GM18868 (cell line): ENCODE data around the gene TRIML2.
"Not testable (repeated sequence)": the region's sequence is repeated elsewhere in the genome, so short reads cannot be mapped to it uniquely, and the experiment has no call there.

Experiments
- ATAC-seq: cut with Tn5 transposase; IDR thresholded peaks from one replicate; pipeline ENCODE4 v1.9.1; 2021; ENCODE audit warnings: mild to moderate bottlenecking, moderate library complexity; ENCODE audit not compliant: unreplicated experiment

The TRIML2 gene

DNA sequence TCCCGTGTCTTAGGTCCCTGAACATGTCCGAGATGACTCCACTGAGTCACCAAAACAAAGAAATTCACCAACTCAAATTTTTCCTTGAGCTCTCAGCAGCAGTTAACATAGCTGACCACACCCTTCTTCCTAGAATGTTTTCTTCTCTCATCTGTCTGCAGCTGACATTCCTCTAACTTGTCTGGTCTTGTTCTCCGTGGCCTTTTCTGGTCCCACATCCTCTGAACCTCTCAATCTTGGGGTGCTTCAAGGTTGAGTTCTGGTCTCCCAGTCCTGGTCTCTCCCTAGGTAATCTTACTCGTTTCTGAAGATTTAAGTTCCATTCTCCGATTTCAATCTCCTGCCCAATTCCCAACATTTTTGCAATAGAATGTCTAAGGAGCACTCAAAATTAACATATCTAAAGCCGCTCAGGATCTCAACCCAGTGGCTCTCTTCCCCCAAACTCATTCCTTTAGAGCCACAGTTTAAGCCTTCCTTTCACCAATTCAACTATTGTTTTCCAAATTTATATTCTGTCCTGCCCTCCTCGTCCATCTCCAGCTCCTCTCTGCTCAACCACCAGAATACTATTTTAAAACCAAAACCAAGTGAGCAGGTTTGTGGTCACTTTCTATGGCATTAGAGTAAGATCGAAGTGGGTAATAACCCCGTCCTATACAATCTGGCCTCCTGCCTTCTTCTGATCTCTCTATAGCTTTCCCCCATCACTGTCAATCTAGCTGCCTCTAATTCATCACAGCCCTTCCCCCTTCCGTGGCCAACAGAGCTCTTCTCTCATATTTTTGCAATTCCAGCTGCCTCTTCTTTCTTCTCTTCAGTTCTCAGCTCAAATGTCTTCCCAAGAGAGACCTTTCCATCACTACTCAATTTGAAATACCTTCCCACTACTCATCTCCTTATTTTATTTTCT lies 1.2 kb downstream of the TRIML2 start:
- no peak for ATAC-seq

DNA sequence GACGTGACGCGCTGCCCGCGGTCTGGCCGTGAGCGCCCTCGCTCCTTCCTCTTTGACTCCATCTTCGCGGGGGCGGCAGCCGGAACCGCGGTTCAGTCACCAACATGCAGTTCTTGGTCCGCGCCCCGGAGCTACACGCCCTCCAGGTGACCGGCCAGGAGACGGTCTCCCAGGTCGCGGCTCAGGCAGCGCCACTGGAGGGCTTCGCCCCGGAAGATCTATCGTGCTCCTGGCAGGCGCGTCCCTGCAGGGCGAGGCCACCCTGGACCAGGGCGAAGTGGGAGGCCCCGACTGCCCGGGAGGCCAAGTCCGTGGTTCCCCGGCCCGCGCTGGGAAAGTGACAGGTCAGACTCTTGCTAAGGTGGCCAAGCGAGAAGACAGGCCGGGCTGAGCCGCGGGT lies 2.9 kb downstream of the TRIML2 start:
- no peak for ATAC-seq

DNA sequence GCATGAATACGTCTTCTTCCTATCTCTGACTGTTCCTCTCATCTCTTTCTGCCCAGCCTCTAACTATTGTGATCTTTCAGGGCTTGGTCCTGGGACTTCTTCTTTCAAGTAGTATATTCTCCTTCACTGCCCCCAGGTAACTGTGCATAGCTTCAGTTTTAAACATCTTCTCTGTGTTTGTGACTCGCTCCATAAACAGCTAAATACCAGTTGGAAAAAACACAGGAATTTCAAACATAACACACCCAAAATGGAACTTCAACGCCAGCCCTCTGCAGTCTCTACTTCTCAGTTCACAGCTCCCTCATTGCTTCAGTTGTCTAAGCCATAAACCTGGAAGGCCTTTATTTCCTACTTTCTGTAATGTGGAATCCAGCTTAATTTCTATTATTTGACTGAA lies 16.6 kb downstream of the TRIML2 start:
- ATAC-seq, result no peak

DNA sequence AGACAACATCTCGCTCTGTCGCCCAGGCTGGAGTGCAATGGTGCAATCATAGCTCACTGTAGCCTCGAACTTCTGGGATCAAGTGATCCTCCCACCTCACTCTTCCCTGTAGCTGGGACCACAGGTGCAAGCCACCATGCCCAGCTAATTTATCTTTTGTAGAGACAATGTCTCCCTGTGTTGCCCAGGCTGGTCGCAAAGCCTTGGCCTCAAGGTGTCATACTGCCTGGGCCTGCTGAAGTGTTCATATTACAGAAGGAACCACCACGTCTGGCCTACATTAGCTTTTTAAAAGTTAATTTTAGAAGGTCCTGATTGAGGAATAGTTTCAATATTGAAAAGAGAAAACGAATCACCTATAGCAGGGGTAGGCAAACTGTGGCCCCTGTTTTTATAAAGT lies 22.5 kb downstream of the TRIML2 start:
- ATAC-seq, result no peak

DNA sequence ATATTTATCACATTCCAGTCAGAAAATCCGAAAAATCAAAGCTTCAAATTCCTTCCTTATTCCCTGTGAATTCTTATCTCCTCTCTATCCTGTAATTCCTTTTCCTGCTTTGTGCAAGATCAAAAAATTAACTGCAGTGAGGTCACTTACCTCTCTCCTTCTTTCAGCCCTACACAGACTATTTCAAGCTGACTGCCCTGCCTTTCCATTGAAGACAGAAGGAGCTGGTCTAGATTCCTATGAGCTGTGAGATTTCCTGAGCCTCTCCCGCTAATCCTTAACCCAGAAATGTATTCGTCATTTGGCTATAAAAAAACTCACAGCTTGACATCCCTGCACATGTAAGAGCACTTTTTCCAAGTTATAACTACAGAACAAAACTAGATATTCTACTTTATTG lies 26.6 kb downstream of the TRIML2 start:
- ATAC-seq, result no peak

DNA sequence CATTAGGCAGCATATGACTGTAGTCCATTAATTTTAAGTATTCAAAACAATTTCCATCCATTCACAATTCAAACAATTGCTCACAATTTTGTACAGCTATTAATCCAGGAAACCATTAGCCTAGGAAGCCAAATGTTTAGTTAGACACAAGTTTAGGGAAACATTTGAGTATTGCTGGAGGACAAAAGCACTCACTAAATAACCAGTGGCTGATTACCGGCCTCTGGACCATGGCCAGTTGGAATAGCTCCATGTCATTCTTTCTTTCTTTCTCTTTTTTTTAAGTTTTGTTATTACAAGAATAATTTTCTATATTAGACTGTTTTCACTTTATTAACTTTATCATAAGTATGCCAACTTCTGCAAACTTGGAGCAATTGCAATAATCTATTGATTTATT lies 31.3 kb downstream of the TRIML2 start:
- ATAC-seq, result no peak

DNA sequence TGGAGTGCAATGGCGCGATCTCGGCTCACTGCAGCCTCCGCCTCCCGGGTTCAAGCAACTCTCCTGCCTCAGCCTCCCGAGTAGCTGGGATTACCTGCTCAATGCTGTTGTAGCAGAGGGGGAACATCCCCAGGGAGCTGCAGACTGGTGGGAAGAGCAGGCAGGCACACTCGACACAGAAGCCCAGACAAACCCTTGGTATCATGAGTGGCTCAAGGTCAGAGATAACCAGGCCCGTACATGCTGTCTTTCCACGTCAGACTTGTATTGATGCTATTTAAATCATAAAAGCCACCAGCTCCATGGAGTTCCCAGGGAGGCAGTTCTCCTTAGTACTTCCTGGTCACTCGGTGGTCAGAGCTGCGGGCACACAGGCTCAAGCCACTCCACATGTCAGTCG lies 33.2 kb downstream of the TRIML2 start:
- ATAC-seq, result no peak

DNA sequence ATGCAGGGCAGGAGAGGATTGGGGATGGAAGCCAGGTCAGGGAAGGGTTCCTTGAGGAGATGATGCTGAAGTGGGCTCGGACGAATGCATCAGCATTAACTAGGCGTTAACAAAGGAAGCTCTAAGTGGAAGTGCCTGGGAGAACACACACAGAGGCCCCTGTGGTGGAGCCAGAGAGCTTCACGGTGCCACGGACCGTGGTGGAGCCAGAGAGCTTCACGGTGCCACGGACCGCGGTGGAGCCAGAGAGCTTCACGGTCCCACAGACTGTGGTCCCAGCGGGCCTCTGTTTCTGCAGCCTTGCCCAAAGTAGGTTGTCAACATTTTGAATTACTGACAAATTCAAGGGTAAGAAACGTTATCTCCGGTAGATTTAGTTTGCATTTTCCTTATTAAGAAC lies 48.3 kb downstream of the TRIML2 start:
- ATAC-seq, result no peak

DNA sequence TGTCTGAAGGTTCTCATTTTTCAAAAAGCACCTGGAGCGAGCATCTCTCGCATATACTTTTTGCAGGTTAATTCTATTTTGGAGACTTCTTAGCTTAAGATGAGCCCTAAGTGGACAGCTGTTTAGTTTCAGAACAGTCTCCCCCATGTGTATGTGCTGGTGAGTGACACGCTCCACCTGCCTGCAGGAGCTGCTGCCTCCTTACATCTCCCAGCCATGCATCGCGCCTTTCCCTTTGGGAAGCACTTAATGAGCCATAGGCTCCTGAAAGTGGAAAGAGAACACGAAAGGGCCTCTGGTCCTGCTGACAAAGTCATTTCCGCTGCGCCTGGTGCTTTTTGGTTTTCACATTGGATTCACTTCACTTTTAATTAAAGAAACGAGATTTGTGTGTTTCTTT lies 56.1 kb downstream of the TRIML2 start:
- no peak for ATAC-seq

DNA sequence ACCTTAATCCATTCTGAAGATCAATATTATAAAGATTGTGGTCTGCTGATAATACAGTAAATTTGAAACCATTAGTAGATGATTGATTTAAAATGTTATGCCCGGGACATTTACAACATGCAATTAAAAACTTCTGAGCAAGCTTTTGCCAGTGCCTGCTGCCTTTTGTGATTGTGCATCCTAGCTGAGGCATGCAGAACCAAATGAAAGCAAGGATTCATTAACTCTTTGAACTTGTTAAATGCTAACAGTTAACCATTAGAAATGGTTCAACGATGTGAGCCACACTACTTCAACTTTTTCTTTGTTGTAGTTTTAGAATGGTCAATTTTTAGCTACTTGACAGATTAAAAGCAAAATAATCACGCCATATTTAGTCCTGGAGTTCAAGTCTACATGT lies 62.7 kb downstream of the TRIML2 start:
- ATAC-seq, result no peak

DNA sequence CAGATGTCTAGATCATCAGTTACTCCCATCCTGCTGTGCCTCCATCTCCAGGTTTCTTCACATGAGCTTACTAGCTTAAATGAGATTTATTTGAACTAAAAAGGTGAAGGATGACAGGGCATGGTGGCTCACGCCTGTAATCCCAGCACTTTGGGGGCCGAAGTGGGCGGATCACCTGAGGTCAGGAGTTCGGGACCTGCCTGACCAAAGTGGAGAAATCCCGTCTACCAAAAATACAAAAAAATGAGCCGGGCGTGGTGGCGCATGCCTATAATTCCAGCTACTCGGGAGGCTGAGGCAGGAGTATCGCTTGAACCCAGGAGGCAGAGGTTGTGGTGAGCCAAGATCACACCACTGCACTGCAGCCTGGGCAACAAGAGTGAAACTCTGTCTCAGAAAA lies 63.9 kb downstream of the TRIML2 start:
- not testable (repeated sequence) for ATAC-seq

DNA sequence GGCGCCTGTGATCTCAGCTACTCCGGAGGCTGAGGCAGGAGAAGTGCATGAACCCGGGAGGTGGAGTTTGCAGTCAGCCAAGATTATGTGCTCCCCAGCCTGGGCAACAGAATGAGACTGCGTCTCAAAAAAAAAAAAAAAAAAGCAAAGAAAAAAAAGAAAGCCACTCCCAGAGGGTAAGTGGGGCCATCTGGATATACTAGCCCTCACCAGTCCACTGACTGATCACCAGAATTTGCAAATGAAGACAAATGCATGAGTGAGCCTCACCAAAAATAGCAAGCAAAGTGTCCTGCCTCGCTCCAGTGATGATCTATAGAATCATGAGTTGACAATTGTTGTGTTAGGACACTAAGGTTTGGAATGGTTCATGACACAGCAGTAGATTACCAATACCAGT lies 66.2 kb downstream of the TRIML2 start:
- no peak for ATAC-seq

DNA sequence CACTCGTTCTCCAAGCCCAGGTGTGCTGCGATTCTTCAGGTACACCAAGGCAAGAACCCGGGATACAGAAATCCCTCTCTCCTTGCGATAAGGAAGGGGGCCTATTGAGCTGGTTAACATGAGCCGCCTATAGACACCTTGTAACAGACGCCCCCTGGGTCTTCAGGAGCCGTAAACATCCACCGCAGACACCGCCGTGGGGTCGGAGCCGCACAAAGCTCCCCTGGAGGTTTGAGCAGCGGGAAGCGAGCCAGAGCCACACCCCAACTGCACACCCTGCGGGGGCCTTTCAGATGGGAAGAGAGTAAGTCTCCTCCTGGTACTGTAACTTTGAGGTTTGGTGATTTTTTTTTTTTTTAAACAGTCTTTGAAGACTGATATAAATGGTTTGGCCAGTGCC lies 67.2 kb downstream of the TRIML2 start:
- no peak for ATAC-seq

DNA sequence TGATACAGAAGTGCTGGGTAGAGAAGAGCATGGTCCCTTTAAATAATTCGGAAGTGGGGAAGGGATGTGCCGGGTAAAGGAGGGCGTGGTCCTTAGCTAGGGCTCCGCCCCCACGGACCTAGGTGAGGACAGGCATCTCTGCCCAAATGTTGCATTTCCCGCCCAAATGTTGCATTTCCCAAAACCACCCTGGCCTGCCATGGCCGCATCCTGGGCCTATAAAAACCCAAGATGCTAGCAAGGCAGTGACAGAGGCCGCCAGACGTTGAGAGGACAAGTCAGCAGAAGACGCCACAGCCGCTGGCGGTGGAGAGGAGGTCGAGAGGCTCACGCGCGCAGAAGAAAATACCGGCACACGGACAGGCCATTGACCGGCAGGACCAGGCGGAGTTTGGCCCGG lies 67.7 kb downstream of the TRIML2 start:
- ATAC-seq, result no peak
